Measurements from ENCODE around the gene ZNF784. TPM values are rescaled to one million over a fixed set of nuclear protein-coding genes. Genes with fewer than 3 reads are reported as not detected.

ZNF784 gene
- total and polyA plus RNA-seq, 4 donors, result 0.79 to 6.0 (median 3.8) TPM

GRCh38 chr19:55617426-55617825 lies 6.9 kb downstream of the ZNF784 start:
- WGBS, result 94% methylated on average over 8 of the region's 8 CpGs
- peaks cover 0 to 20% (median 15%) of the 10 kb centered on the region in 4 donors for H3K36me3 ChIP-seq (ENCODE audit: control insufficient read depth in 4 of 4, insufficient read depth in 3 of 4, low read depth in 1 of 4, low read length in 3 of 4)

More at GRCh38 chr19:55617426-55617825, 6.9 kb downstream of the ZNF784 start:
- no peak overlapping the region for H3K9ac ChIP-seq (ENCODE audit: low read depth in 1 of 2, low read length in 2 of 2)
- no peak overlapping the region for H3K4me3 ChIP-seq (ENCODE audit: low read depth in 1 of 3, low read length in 3 of 3)
- H3K9me3 ChIP-seq (ENCODE audit: control insufficient read depth in 4 of 4, low read length in 3 of 4), result no peaks in the 10 kb centered on the region
- H3K4me1 ChIP-seq (ENCODE audit: control insufficient read depth in 4 of 4, insufficient read depth in 4 of 4, low read length in 3 of 4), result no peaks in the 10 kb centered on the region
- no peaks in the 10 kb centered on the region for H3K27me3 ChIP-seq (ENCODE audit: control insufficient read depth in 4 of 4, insufficient read depth in 4 of 4, low read length in 3 of 4)
- no peak overlapping the region for H3K27ac ChIP-seq (ENCODE audit: low read depth in 1 of 2, low read length in 2 of 2)
- no peak for TF ChIP-seq SP1 (IDR thresholded peaks at IDR 0.05)
- no peak for TF ChIP-seq TAF1 (conservative IDR thresholded peaks at IDR 0.05)
- no peak for TF ChIP-seq YY1 (IDR thresholded peaks at IDR 0.05)
- no peak for TF ChIP-seq EGR1 (IDR thresholded peaks at IDR 0.05; ENCODE audit: low read depth in 2 of 2)
- TF ChIP-seq NR2F2 (IDR thresholded peaks at IDR 0.05), result no peak
- TF ChIP-seq RXRA (IDR thresholded peaks at IDR 0.05), result no peak
- TF ChIP-seq ZBTB33 (IDR thresholded peaks at IDR 0.05), result no peak
- no peak for TF ChIP-seq MAX (IDR thresholded peaks at IDR 0.05)
- no peak for TF ChIP-seq JUND (IDR thresholded peaks at IDR 0.05)
- TF ChIP-seq HNF4A (conservative IDR thresholded peaks at IDR 0.05), result no peak
- no peak for TF ChIP-seq FOXA2 (IDR thresholded peaks at IDR 0.05)
- TF ChIP-seq CTCF (IDR thresholded peaks at IDR 0.05; ENCODE audit: low read depth, low read length, missing input control), result no peak
- TF ChIP-seq GABPA (IDR thresholded peaks at IDR 0.05 in 1 of 2, conservative IDR thresholded peaks at IDR 0.05 in 1 of 2), result no peak
- no peak for TF ChIP-seq REST (IDR thresholded peaks at IDR 0.05)
- DNase-seq (ENCODE audit: low spot score), result no peak
